Activated T-cell treated with anti-CD3 and anti-CD28 coated beads for 48 hours (primary cell): Measurements from ENCODE around the gene ACER2.

Experiments used
- DNase-seq: peaks from one replicate; pipeline ENCODE4 v3.0.0-alpha.2; 2020; ENCODE audit warnings: low read depth

ACER2 gene

DNA sequence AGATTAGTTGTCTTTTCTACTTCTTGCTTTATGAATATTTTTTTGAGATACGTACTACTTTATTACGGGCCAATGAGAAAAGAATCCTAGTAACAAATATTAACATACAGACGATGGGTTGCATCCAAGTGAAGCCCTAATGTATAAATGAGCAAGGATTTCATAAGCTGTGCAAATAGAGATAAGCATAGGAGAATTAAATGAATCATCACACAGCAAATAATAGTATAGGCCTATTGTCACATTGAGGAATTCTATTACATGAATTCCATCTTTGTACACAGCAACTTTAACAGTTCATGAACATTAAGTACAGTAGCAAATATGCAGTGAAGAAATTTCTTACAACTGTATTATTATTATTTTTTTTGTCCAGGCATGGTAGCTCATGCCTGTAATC is 78.0 kb downstream of the ACER2 start:
- no peak for DNase-seq

DNA sequence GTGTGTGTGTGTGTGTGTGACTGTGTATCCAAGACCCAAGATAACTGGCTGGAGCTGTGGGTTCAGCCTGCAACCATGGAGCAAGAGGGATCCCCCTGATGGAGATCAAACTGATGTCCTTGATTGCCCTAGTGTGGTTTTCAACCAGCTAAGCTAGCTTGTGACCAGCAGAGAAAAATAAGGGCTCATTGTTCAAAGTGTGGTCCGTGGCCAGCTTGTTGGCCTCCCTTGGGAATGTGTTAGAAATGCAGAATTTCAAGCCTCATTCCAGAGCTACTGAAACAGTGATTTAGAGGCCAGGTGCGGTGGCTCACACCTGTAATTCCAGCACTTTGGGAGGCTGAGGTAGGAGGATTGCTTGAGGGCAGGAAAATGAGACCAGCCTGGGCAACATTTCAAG is 79.9 kb downstream of the ACER2 start:
- DNase-seq = no peak

- no peak for DNase-seq
These were observed 81.5 kb downstream of the ACER2 start for GRCh38 chr9:19490269-19490668.

- DNase-seq = no peak
These were observed 82.0 kb downstream of the ACER2 start for GRCh38 chr9:19490828-19491227.

GRCh38 chr9:19492775-19493173 is 84.0 kb downstream of the ACER2 start:
- no peak for DNase-seq

DNA sequence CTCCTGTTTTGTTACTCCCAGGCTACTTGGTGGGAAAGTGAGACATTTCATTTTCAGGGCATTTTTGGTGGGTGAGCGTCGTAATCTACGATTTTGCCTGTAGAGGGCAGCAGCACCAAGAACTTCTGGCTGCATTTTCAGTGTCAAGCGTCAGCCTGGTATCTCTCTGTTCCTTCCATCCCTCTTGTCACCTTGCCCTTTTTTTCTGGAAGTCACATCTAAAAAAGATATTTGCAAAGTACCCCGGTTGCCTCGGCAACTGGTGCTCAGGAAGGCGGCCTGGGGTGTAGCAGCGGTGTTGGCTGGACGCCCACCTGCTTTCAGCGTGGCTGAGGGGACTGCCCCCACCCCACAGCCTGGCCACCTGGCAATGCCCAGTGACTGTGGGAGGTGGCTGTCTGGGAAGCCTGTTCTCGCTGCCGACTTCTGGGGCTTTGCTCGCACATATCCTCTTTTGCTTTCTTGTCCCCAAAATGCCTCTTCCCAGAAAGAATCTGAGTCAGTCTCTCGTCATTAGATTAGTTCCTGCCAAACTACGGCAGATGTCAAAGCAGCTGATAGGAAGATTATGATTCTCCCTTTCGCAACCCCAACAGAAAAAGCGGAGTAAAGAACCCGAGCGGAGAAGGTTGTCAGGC is 84.5 kb downstream of the ACER2 start:
- DNase-seq = no peak

GRCh38 chr9:19493876-19494275 is 85.1 kb downstream of the ACER2 start:
- no peak for DNase-seq

DNA sequence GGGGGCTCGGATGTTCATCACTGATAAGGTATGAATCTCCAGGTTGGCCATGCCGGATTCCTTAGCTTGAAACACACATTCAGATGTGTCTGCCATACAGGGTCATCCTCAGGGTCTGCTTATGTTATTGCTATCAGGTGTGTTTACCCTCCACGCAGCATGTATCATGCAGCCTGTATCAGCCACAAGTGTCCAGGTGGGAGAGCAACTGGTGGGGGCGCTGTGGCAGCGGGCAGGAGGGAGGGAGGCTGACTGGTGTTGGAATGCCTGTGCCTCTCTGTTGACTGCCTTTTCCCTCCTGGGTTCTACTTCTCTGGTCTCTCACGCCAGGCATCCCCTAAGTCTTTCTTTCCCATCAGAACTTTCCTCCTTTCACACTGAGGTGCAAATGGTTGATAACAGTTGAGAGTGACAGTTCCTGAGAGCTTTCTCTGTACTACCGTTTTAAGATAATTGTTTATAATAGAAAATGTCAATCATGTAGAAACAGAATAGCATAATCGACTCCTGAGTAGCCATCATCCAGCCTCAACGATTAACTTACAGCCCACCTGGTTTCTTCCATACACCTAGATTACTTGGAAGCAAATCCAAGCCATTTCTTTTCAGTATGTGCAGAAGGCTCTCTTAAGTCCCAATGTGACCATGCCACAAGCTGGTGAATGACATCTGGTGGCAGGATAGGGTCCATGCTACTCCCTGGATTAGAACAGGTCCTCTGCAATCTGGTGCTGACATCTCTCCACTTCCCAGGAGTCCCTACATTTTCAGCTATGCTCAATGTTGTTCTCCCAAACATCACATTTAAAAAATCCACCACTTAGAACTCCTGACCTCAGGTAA is 86.6 kb downstream of the ACER2 start:
- DNase-seq = no peak

DNA sequence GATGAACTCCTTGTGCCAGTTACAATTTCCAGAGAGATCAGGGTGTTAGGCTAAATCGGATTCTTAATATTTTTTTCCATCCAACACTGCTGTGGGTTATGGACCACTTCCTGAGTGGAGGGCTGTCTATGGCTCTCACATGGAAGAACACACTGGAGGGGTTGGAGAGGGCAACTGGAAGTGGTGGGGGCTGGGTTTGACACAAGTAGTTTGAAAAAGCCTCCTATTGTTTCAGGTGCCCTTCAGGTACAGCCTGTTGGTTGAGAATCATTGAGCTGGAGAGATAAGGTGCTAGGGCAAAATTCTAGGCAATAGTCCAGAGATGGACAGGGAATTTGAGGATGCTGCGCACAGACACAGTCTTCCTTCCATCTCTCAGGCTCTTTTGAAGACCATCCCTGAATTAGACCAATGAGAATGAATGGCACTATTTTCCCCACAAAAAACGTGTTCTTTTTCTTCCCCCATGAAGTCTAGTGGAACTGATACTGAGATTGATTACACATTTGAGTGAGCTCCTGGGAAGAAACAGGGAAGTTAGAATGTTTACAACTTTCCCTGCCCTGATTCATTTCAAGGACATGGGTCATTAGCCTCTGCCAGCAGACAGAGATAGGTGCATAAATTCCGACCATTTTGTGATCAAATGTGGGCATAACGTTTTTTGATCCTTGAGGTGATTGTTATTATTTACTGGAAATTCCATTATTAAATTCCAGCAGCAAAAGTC is 87.7 kb downstream of the ACER2 start:
- no peak for DNase-seq

- no peak for DNase-seq
These were observed 88.5 kb downstream of the ACER2 start for GRCh38 chr9:19497276-19497675.

DNA sequence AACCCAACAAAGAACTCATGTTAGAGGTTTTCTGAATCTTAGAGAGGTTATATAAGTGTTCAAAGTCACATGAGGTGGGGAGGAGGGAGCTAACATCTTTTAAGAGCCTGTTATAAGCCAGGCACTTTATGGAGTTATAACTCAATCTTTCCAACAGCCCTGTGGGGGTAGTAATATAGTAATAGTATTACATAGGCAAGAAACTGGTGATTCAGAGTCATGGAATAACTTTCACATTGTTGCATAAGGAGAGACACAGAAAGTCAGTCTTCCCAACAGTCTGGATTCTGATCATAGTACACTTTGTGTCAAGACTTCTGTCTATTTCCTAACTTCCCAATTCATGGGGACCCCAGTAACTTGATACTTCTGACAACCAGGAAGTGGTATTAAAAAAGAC is 89.2 kb downstream of the ACER2 start:
- DNase-seq = no peak
